Tibial nerve (tissue), 4 donors: ENCODE results near the gene IFNAR1. TPM values are rescaled to one million over a fixed set of nuclear protein-coding genes. Genes with fewer than 3 reads are reported as not detected.

ENCODE experiments used
- DNase-seq, 2 donors: peaks; one replicate each; pipeline ENCODE4 v3.0.0-alpha.2; 2019; ENCODE audit warnings: low spot score in 2 of 2
- H3K27ac ChIP-seq, 4 donors: fragments of 200-600 bp; sonication (generic) in 3 of 4; one replicate each; pipeline ENCODE4 v1.5.1; 2017 to 2019; ENCODE audit warnings: mild to moderate bottlenecking in 1 of 4
- H3K27me3 ChIP-seq, 2 donors: fragments of 200-600 bp; sonication (generic) in 1 of 2; one replicate each; pipeline versions ENCODE4 v1.5.1 to v1.6.0; 2017 to 2019
- H3K36me3 ChIP-seq, 3 donors: fragments of 200-600 bp; sonication (generic); one replicate each; pipeline ENCODE4 v1.5.1; 2018 to 2019
- H3K4me1 ChIP-seq, 4 donors: fragments of 200-600 bp; sonication (generic) in 3 of 4; one replicate each; pipeline ENCODE4 v1.5.1; 2017 to 2019
- H3K4me3 ChIP-seq, 4 donors: fragments of 200-600 bp; sonication (generic) in 3 of 4; one replicate each; pipeline ENCODE4 v1.5.1; 2017 to 2019; ENCODE audit warnings: mild to moderate bottlenecking in 1 of 4, moderate library complexity in 1 of 4
- H3K9me3 ChIP-seq, 4 donors: fragments of 200-600 bp; sonication (generic) in 3 of 4; one replicate each; pipeline ENCODE4 v1.5.1; 2017 to 2019
- CTCF ChIP-seq, 5 experiments: fragments of 200-600 bp in 3 of 5; fragments of 450-650 bp in 2 of 5; sonication (generic) in 3 of 5; IDR thresholded peaks; one replicate each; pipeline ENCODE4 v1.5.1; 2016 to 2019; ENCODE audit warnings: antibody characterized with exemption in 5 of 5, mild to moderate bottlenecking in 3 of 5, moderate library complexity in 2 of 5
- EP300 ChIP-seq, 2 donors: sonication (generic); formaldehyde crosslinking; IDR thresholded peaks; one replicate each; pipeline ENCODE4 v1.6.1; 2017; ENCODE audit warnings: antibody characterized with exemption in 2 of 2, mild to moderate bottlenecking in 1 of 2
- POLR2A ChIP-seq, 2 donors: fragments of 450-650 bp; IDR thresholded peaks; one replicate each; pipeline ENCODE4 v1.6.1; 2017; ENCODE audit warnings: antibody characterized with exemption in 2 of 2, mild to moderate bottlenecking in 2 of 2, moderate library complexity in 2 of 2
- WGBS, 2 donors: methylation state at CpG; one replicate each; pipeline ENCODE4 v1.1.5; 2018; 5-methylcytosine and 5-hydroxymethylcytosine counted together
- total RNA-seq, 4 donors: library from RNA; depleted of rRNA; stranded (reverse); fragments of >200 nt; gene quantifications; one replicate each; pipeline ENCODE4 v1.1.0, GENCODE V29; 2016

Gene IFNAR1
- total RNA-seq, 4 donors from 2014 or later = 29.4 to 35.8 (median 31.4) TPM

DNA sequence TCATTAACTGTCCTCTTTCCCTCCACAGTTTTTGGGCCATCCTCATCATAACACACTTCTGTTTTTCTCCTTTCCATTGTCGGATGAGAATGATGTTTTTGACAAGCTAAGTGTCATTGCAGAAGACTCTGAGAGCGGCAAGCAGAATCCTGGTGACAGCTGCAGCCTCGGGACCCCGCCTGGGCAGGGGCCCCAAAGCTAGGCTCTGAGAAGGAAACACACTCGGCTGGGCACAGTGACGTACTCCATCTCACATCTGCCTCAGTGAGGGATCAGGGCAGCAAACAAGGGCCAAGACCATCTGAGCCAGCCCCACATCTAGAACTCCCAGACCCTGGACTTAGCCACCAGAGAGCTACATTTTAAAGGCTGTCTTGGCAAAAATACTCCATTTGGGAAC lies 28.6 kb upstream of the IFNAR1 start:
- TF ChIP-seq POLR2A (IDR thresholded peaks at IDR 0.05) = no peak
- Histone ChIP-seq H3K27me3 (no peaks in the 10 kb centered on the region), H3K4me1 (peaks cover 0 to 18% (median 5%) of the 10 kb centered on the region in 4 donors), H3K27ac (no peak overlapping the region), H3K9me3 (no peaks in the 10 kb centered on the region), H3K4me3 (no peak overlapping the region), H3K36me3 (peaks cover 2 to 62% (median 7%) of the 10 kb centered on the region in 3 donors)
- no peak for DNase-seq
- 88 to 94% methylated on average over 6 of the region's 6 CpGs for WGBS, 2 donors

- Histone ChIP-seq H3K27ac (no peak overlapping the region), H3K4me3 (no peak overlapping the region), H3K4me1 (peaks cover 0 to 22% (median 10%) of the 10 kb centered on the region in 4 donors), H3K27me3 (no peaks in the 10 kb centered on the region), H3K9me3 (no peaks in the 10 kb centered on the region), H3K36me3 (peaks cover 0 to 32% (median 2%) of the 10 kb centered on the region in 3 donors)
- WGBS, 2 donors = 66 to 67% methylated on average over 5 of the region's 5 CpGs
- TF ChIP-seq CTCF (IDR thresholded peaks at IDR 0.05) = no peak
- no peak for TF ChIP-seq POLR2A (IDR thresholded peaks at IDR 0.05)
- TF ChIP-seq EP300 (IDR thresholded peaks at IDR 0.05) = no peak
- DNase-seq = no peak
Observed at GRCh38 chr21:33299181-33299752, 25.5 kb upstream of the IFNAR1 start.

- DNase-seq = no peak
- Histone ChIP-seq H3K4me3 (no peak overlapping the region), H3K27me3 (no peaks in the 10 kb centered on the region), H3K36me3 (peaks cover 0 to 20% (median 2%) of the 10 kb centered on the region in 3 donors), H3K27ac (peak overlapping the region in 3 of 4 donors; percentile 57 to 77 (median 61)), H3K9me3 (no peaks in the 10 kb centered on the region), H3K4me1 (peaks cover 0 to 22% (median 10%) of the 10 kb centered on the region in 4 donors)
- TF ChIP-seq POLR2A (IDR thresholded peaks at IDR 0.05) = no peak
- no peak for TF ChIP-seq CTCF (IDR thresholded peaks at IDR 0.05)
- peak in 1 of 2 donors; percentile 72 for TF ChIP-seq EP300 (IDR thresholded peaks at IDR 0.05)
- WGBS, 2 donors = 49 to 57% methylated on average over 10 of the region's 10 CpGs
Observed at GRCh38 chr21:33300701-33301631, 23.8 kb upstream of the IFNAR1 start.

DNA sequence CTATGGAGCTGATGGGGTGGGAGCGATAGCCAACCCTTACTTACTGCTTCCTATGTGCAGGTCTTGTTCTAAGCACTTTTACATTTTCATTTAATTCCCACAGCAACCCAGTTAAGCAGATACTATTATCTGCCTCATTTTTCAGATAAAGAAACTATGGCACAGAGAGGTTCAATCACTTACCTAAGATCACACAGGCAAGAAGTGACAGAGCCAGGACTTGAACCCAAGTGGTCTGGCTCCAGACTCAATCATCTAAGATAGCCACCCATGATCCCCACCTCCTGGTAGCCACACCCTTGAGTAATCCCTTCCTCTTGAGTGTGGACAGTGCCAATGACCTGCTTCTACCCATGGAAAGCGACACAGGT lies 23.2 kb upstream of the IFNAR1 start:
- WGBS, 2 donors = 72 to 82% methylated on average over 2 of the region's 2 CpGs
- H3K27me3 ChIP-seq = no peaks in the 10 kb centered on the region
- DNase-seq = no peak
- TF ChIP-seq EP300 (IDR thresholded peaks at IDR 0.05) = no peak
- no peak for TF ChIP-seq POLR2A (IDR thresholded peaks at IDR 0.05)
- TF ChIP-seq CTCF (IDR thresholded peaks at IDR 0.05) = no peak
- peaks cover 0 to 22% (median 10%) of the 10 kb centered on the region in 4 donors for H3K4me1 ChIP-seq
- peak overlapping the region in 3 of 4 donors; percentile 57 to 77 (median 61) for H3K27ac ChIP-seq
- H3K36me3 ChIP-seq = peaks cover 0 to 14% (median 0%) of the 10 kb centered on the region in 3 donors
- H3K9me3 ChIP-seq = no peaks in the 10 kb centered on the region
- H3K4me3 ChIP-seq = no peak overlapping the region

- DNase-seq = no peak
- Histone ChIP-seq H3K4me3 (no peak overlapping the region), H3K4me1 (peaks cover 0 to 22% (median 10%) of the 10 kb centered on the region in 4 donors), H3K9me3 (no peaks in the 10 kb centered on the region), H3K27me3 (no peaks in the 10 kb centered on the region), H3K36me3 (peaks cover 0 to 9% (median 0%) of the 10 kb centered on the region in 3 donors), H3K27ac (peak overlapping the region in 2 of 4 donors; percentile 57 to 77)
- TF ChIP-seq POLR2A (IDR thresholded peaks at IDR 0.05) (no peak), EP300 (IDR thresholded peaks at IDR 0.05) (no peak), CTCF (IDR thresholded peaks at IDR 0.05) (no peak)
- 89 to 90% methylated on average over 7 of the region's 7 CpGs for WGBS, 2 donors
Observed at GRCh38 chr21:33302055-33302454, 22.7 kb upstream of the IFNAR1 start.
